ENCODE measurements around the gene ITSN2.

The ITSN2 gene

GRCh38 chr2:24334245-24334633, 26.1 kb downstream of the ITSN2 start:
- no peak for DNase-seq (ENCODE audit: low read depth in 2 of 2)

DNA sequence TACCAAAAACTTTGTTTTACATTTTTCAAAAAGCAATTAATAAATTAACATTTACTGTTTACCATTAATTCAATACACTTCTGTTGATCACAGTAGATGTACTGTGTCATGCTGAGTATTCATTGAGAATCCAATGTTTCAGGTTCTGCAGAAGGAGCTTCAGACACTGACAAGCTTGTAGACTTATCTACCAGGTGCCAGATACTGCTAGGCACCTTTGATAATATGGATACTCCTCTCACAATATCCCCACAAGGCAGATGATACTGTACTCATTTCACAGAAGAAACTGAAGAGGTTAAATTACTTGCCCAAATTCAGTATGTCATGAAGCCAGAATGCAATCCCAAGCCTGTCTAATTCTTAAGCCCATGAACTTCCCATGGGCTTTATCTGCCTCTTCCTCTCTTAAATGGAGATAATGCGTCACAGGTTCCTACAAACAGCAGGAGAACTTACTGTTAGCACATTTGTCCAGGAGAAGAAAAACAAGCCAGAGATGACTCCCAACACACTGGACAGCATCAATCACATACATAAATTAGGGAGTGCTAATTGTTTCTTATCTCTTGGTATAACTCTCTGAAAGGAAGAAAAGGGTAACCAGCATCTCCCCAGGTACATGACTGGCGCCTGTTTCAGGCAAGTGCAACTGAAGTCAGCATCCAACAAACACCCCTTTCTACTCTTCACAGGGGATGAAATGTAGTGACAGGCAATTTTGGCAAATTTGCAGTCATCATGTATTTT, 27.4 kb downstream of the ITSN2 start:
- DNase-seq (ENCODE audit: low read depth in 2 of 2) = no peak

DNA sequence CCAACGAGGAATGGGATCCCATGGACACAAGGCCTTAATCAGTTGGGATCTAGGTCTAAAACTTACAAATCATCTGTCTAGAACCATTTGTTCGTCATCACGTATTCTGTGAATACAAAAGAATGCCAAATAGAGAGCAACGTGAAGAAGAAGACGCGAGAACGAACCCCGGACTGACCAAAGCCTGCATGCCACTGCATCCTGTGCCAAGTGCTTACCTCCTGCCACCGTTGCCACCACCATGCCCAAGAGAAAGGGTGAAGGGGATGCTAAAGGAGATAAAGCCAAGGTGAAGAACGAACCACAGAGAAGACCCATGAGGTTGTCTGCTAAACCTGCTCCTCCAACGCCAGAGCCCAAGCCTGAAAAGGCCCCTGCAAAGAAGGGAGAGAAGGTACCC, 30.2 kb downstream of the ITSN2 start:
- DNase-seq (ENCODE audit: low read depth in 2 of 2) = no peak

- no peak for DNase-seq (ENCODE audit: low read depth in 2 of 2)
These were observed 30.6 kb downstream of the ITSN2 start for GRCh38 chr2:24329700-24330099.

GRCh38 chr2:24328010-24328409, 32.3 kb downstream of the ITSN2 start:
- no peak for DNase-seq (ENCODE audit: low read depth in 2 of 2)

GRCh38 chr2:24317491-24317920, 42.8 kb downstream of the ITSN2 start:
- DNase-seq (ENCODE audit: low read depth in 2 of 2) = no peak

DNA sequence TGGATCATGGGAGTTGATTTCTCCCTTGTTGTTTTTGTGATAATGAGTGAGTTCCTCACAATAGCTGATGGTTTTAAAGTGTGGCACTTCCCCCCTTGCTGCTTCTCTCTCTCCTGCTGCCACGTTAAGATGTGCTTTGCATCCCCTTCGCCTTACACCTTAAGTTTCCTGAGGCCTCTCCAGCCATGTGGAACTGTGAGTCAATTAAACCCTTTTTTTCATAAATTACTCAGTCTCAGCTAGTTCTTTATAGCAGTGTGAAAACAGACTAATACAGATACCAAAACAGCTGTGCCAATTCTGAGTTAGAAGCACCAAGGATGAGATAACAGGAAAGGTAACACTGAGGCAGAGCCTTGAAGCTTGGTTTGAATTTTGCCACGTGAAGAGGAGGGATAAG, 44.7 kb downstream of the ITSN2 start:
- DNase-seq (ENCODE audit: low read depth in 2 of 2) = no peak

GRCh38 chr2:24313744-24314632, 46.3 kb downstream of the ITSN2 start:
- DNase-seq (ENCODE audit: low read depth in 2 of 2) = no peak

GRCh38 chr2:24307961-24308360, 52.4 kb downstream of the ITSN2 start:
- no peak for DNase-seq (ENCODE audit: low read depth in 2 of 2)

DNA sequence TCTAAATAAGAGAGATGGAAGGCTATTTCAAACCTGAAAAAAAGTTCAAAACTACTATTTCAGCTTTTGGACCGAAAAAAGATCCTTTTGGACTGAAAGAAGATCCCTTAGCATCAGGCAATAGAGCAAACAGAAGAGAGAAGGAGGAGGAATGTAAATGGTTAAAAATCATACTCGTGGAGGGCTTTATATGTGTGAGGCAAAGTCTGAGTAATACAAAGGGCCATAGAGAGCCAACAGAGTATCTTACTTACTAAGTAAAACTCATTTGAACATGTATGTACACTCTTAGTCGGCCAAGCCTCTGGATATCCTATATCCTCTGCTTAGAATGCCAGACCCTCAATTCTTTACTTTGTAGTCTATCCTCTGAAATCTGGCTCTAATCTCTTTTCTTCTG, 55.7 kb downstream of the ITSN2 start:
- DNase-seq (ENCODE audit: low read depth in 2 of 2) = no peak

DNA sequence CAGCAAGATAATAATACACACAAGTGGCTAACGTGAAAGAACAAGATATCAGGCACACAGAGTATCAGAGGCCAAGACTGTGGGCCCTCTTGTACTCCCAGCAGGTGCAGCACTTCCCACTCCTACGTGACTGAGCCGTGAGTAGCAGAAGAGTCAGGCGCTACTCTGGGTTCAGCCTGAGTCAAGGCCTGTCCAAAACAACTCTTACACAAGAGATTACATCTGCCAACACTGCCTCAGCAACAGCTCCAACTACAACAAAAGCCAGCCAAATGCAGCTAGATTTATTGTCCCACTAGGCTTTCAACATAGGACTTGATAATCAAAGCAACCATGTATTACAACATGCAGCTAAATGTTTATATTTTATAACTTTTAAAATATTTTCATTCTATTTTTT, 56.2 kb downstream of the ITSN2 start:
- DNase-seq (ENCODE audit: low read depth in 2 of 2) = no peak

DNA sequence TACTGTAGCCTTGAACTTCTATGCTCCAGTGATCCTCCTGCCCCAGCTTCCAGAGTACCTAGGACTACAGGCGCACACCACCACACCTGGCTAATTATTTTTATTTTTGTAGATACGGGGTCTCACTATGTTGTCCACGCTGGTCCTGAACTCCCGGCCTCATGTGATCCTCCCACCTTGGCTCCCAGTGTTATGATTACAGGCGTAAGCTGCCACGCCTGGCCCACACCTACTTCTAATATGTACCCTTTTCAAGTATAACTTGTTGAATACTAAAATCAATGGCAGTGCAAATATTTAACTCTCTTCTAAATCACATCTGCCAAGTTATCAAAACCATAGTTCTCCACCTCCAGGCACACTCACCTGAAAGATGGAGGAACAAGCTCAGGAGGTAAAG, 58.7 kb downstream of the ITSN2 start:
- DNase-seq (ENCODE audit: low read depth in 2 of 2) = no peak

DNA sequence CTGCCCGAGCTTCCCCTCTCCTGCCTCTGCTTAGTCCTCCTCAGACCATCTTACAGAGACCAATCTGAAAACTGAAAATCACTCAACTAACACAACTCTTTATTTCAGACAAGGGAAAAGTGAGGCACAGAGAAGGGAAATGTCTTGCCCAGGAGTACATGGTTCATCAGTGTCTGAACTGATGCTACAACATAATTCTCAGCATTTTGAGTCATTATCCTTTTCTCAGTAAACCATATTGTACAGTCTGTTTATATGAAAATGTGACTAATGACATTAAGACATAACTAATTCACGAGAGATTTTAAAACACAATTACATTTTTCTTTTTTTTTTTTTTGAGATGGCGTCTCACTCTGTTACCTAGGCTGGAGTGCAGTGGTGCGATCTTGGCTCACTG, 62.7 kb downstream of the ITSN2 start:
- no peak for DNase-seq (ENCODE audit: low read depth in 2 of 2)

DNA sequence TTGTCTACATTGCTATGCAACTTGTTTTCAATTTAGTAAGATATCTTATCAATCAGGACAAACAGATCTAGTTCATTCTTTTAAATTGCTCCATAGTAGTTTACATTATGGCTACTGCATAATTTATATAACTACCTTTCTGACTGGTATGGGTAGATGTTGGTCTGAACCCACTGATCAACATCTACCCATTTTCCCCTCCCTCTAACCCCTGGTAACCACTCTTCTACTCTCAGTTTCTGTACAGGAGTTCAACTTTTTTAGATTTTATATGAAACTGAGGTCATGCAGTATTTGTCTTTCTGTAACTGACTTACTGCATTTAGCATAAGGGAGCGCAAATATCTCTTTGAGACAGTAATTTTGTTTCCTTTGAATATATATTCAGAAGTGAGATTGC, 73.2 kb downstream of the ITSN2 start:
- DNase-seq (ENCODE audit: low read depth in 2 of 2) = no peak

DNA sequence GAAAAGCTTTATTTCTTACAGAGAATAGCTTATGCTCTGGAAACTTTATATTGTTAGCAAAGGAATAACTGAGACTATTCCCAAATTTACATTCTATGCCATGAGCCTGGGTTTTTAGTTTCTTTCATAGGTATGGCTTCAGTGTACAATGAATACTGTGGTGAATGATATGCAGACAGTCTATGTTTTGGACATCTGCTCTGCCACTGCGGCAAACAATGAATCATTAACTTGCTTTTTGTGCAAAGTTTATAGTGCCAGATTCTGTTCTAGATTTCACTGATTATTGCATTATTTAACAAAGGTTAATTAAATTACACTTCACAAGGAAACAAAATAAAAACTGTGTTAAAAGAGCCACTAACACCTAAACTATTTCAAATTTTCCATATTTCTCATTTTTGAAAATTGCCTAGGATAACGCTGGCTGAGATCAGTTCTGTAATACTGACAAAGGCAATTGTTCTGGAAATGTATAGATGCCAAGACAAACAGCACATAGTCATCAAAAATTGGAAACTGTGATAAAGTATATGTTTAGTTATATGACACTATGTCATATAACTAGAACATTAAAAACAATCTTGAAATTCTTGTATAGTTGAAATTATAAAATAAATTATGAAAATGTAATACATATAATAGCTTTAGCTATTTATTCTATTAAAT, 74.7 kb downstream of the ITSN2 start:
- no peak for DNase-seq (ENCODE audit: low read depth in 2 of 2)

DNA sequence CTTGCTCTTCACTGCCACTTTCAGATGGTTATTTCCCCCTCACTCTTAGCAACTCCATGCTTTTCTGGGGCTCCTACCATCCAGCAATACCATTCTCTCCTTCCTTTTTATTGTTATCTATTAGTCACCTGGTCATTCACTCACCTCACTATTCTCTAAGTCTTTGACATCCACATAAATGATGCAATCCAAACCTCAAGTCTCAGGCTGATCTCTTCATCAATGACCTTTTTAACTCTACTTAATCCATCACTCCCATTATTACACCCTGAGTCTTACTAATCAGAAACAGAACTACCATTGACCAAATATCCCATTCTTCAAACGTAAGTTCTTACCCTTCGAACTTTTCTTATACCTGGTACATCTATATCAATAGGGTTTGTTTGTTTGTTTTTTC, 79.7 kb downstream of the ITSN2 start:
- DNase-seq (ENCODE audit: low read depth in 2 of 2) = no peak

- no peak for DNase-seq (ENCODE audit: low read depth in 2 of 2)
These were observed 80.2 kb downstream of the ITSN2 start for GRCh38 chr2:24280161-24280560.

DNA sequence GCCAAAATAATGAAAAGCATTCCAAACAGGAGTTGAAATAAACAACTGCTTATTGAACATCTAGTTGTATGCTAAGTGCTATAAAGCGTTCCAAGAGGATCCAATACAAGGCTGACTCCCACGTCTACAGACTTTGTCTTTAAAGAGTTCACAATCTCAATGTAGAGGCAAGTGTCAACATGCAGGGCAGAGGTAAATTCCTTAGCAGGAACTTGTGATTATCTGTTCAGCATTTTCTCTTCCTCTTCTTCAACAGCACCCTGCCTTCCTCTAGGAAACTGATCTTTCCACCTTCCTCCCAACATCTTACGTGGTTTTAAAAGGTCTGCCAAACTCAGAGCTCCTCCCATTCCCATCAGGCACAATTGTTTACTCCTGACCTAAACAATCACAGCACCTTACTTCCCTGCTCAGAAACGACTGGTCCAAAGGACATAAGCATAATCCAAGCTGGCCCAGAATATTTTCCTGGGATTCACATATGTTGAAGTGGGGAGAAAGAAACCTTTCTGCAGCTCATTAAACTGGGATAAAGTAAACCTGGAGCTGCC, 83.9 kb downstream of the ITSN2 start:
- no peak for DNase-seq (ENCODE audit: low read depth in 2 of 2)

- DNase-seq (ENCODE audit: low read depth in 2 of 2) = no peak
These were observed 85.5 kb downstream of the ITSN2 start for GRCh38 chr2:24274809-24275208.

GRCh38 chr2:24273598-24273997, 86.7 kb downstream of the ITSN2 start:
- DNase-seq (ENCODE audit: low read depth in 2 of 2) = no peak

DNA sequence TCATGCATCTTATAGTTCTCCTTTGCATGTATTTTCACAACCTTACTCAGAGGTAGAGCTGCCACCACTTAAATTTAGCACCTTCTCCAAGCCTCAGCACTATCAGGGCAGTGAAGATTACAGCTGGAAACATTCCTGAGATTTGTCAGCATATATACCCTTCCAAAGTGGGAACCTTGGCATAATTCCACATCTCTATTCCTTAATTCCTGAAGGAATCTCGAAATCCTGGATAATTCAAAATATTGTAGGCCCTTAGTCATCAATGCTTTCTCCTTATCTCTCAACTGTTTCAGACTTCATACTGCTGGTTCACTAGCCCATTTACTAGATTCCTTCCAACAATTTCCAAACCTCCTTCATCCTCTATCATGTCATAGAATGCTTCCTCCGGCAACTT, 87.4 kb downstream of the ITSN2 start:
- DNase-seq (ENCODE audit: low read depth in 2 of 2) = no peak

GRCh38 chr2:24272161-24272802, 88.1 kb downstream of the ITSN2 start:
- no peak for DNase-seq (ENCODE audit: low read depth in 2 of 2)

Data from stimulated activated CD4-positive, alpha-beta T cell treated with anti-CD3 and anti-CD28 coated beads, Interleukin-1b, Interleukin-23, amount 100 ng/mL, for 1 hour (primary cell).